Mucosa of descending colon (tissue), 3 donors: ENCODE results near the gene TTC19. TPM values are rescaled to one million over a fixed set of nuclear protein-coding genes. Genes with fewer than 3 reads are reported as not detected.

ENCODE experiments used
- ATAC-seq: fragments of 200-7000 bp; cut with Tn5 transposase; one replicate; pipeline ENCODE4 v1.9.1; 2020; ENCODE audit warnings: mild to moderate bottlenecking, moderate library complexity
- DNase-seq, 3 donors: peaks; one replicate each; pipeline ENCODE4 v3.0.0-alpha.2; 2020
- H3K36me3 ChIP-seq: fragments of 200-600 bp; one replicate; pipeline ENCODE4 v1.8.0; 2021; ENCODE audit warnings: low read depth, mild to moderate bottlenecking
- H3K4me1 ChIP-seq: fragments of 200-600 bp; one replicate; pipeline ENCODE4 v1.8.0; 2021; ENCODE audit warnings: low read depth, mild to moderate bottlenecking
- H3K4me3 ChIP-seq: fragments of 200-600 bp; one replicate; pipeline ENCODE4 v1.8.0; 2021; ENCODE audit warnings: mild to moderate bottlenecking
- H3K9me3 ChIP-seq: fragments of 200-600 bp; one replicate; pipeline ENCODE4 v1.8.0; 2021; ENCODE audit warnings: mild to moderate bottlenecking
- CTCF ChIP-seq: fragments of 200-600 bp; IDR thresholded peaks from one replicate; pipeline ENCODE4 v1.8.0; 2022; ENCODE audit warnings: antibody characterized with exemption, mild to moderate bottlenecking
- intact Hi-C, 2 donors: fragments of 100-400 bp; cut with DNase I in 1 of 2; cut with micrococcal nuclease in 1 of 2; formaldehyde crosslinking; loops; one replicate each; pipeline versions ENCODE4 v1.11.0 to v1.11.1; 2022; cut with DNase I, micrococcal nuclease
- long read RNA-seq, 2 donors: library from polyadenylated mRNA; unstranded; transcript quantifications; one replicate each; pipeline ENCODE4 v2.0.0, GENCODE V29; 2019 to 2021
- total RNA-seq, 3 donors: library from RNA; stranded (reverse); fragmentation: NEBNext Ultra II Directional in 2 of 3; extraction: Animal tissue kit (Norgen Biotek cat#: 25700) in 2 of 3; gene quantifications; one replicate each; pipeline versions ENCODE4 v1.2.1 to v1.2.4, GENCODE V29; 2021 to 2023
- donor health status: DM: no; HTN: no; CAD: no; lungs with moderate emphysema.
- donor health status: DM: no; HTN: no; CAD: no.
- donor health status: DM: no; HTN: yes; CAD: no.

Gene TTC19
- 10 to 100 TPM; 32.5 to 52.2 (median 41.9) TPM for total RNA-seq
- long read RNA-seq, donor 1, transcript TTC19-201 (10 exons, 3,002 nt): major isoform, 22 of 39 reads
- long read RNA-seq, donor 1, partial matches to known transcripts: 5 of 39 reads
- long read RNA-seq, donor 1, other reads (novel, unspliced or antisense): 10 of 39 reads
- long read RNA-seq, donor 2, partial matches to known transcripts: 5 of 5 reads
- long read RNA-seq, donor 2, other reads (novel, unspliced or antisense): 0 of 5 reads

DNA sequence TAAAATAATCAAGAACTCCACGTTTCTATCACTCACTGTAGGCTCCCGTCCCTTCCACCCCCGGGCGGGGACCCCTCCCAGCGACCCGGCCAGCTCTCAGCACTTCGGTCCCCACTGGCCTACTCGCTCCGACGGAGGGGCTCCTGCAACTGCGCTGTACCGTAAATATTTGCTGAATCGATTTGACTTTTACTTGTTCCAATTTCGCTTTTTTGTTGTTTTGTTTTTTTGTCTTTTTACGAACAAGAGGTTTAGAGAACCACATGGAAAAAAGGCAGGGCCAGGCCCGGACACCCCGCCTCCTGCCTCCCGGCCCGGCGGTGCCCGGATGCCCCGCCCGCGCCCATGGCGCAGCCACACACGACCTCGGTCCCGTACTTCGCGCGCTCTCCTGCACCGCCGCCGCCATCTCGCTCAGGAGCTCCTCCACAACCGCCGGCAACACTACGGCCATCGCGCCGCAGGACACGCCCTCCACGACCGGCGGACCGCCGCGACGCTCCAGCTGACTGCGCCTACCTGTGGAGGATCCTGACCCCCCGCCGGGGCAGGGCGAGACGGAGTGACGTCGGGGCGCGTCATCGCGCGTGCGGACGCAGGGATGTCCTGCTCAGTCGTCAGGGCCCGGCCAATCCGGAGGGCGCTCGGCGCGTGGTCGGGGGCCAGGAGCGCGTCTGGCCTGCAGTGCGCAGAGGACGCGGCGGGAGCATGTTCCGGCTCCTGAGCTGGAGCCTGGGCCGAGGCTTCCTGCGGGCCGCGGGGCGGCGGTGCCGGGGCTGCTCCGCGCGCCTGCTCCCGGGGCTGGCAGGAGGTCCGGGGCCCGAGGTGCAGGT is at the start of gene TTC19, which contains the start of gene ZSWIM7:
TSS of gene TTC19 (plus strand) at position 684 of the 833 bp plus-strand sequence. CDS start at position 709, 25 bp downstream.
TSS of gene ZSWIM7 (minus strand) at position 564 of the 833 bp plus-strand sequence. CDS start at position 454, 110 bp downstream.
- no peak for TF ChIP-seq CTCF
- peak; percentile 98 to 99 (median 99) for DNase-seq

GRCh38 chr17:15951368-15952047 is 48.1 kb upstream of the TTC19 start:
- H3K9me3 ChIP-seq: no peaks in the 10 kb centered on the region
- DNase-seq (no peak), ATAC-seq (peak; percentile 7)
- no peak overlapping the region for H3K4me3 ChIP-seq
- H3K4me1 ChIP-seq: peaks cover 22% of the 10 kb centered on the region
- intact Hi-C loops: no loop called here
- TF ChIP-seq CTCF: no peak
- no peaks in the 10 kb centered on the region for H3K36me3 ChIP-seq

More for the DNA sequence above, at the start of gene TTC19, which contains the start of gene ZSWIM7:
- Histone ChIP-seq H3K4me1 (peaks cover 8% of the 10 kb centered on the region), H3K9me3 (no peaks in the 10 kb centered on the region), H3K4me3 (peak within 1 kb of the TSS; percentile 58), H3K36me3 (no peaks in the 10 kb centered on the region)
- intact Hi-C loops: loop anchor here (10.0 kb wide), 2 partner anchors 55 to 175 kb away; partner anchors contain the start of gene ADORA2B (in 1 of the 2)
- peak; percentile 95 for ATAC-seq

DNA sequence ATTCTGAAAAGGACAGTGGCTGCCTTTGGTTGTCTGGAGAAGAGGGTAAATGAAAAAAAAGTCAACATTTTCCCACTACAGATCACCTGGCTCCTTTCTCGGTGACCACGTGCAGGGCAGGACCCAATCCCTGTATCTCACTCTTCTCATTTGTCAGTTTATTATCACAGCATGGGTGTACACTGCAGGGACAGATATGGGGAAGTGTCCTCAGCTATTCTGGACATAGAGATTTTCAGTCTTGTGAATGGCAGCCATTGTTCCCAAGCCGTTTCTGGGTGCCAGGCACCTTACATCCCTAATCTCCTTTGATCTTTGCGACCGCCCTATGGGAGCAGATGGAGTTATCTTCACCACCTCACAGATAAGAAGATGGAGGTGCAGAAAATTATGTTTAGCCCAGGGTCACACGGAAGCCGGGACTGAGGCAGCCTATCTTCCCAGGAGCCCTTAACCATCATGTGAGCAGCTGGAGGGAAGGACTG is 47.5 kb upstream of the TTC19 start:
- H3K36me3 ChIP-seq: no peaks in the 10 kb centered on the region
- TF ChIP-seq CTCF: no peak
- no peaks in the 10 kb centered on the region for H3K9me3 ChIP-seq
- no peak overlapping the region for H3K4me3 ChIP-seq
- peak; percentile 45 for ATAC-seq
- H3K4me1 ChIP-seq: peaks cover 19% of the 10 kb centered on the region
- no peak for DNase-seq
- intact Hi-C loops: no loop called here

- DNase-seq (no peak), ATAC-seq (no peak)
- intact Hi-C loops: no loop called here
- no peak for TF ChIP-seq CTCF
- Histone ChIP-seq H3K4me3 (no peak overlapping the region), H3K36me3 (no peaks in the 10 kb centered on the region), H3K4me1 (peaks cover 11% of the 10 kb centered on the region), H3K9me3 (no peaks in the 10 kb centered on the region)
Observed at GRCh38 chr17:15952916-15953790, 46.5 kb upstream of the TTC19 start.
